ENCODE data around the gene GABRG3. TPM values are rescaled to one million over a fixed set of nuclear protein-coding genes. Genes with fewer than 3 reads are reported as not detected.

GABRG3 gene
- total RNA-seq, 1 experiment from 2014 or later, result not detected

DNA sequence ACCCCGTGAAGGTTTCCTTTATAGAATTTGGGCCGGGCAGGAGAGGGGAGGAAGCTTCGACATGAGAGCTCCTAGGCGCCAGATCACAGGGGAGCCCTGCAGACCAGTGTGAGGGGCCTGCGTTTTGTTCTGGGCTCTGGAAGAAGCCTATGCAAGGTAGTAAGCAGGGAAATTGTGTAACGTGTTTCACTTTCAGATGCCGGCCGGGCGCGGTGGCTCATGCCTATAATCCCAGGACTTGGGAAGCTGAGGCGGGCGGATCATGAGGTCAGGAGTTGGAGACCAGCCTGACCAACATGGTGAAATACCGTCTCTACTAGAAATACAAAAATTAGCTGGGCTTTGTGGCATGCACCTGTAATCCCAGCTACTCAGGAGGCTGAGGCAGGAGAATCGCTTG, 65.2 kb downstream of the GABRG3 start:
- Mint-ChIP-seq H3K27me3 (ENCODE audit: unreplicated experiment) (no peaks in the 10 kb centered on the region), H3K9me3 (ENCODE audit: low read depth, unreplicated experiment) (peaks cover 2% of the 10 kb centered on the region), H3K4me1 (ENCODE audit: low read depth, unreplicated experiment) (no peaks in the 10 kb centered on the region), H3K36me3 (ENCODE audit: insufficient read depth, unreplicated experiment) (no peaks in the 10 kb centered on the region), H3K27ac (ENCODE audit: unreplicated experiment) (no peak overlapping the region), H3K4me3 (ENCODE audit: low read depth, unreplicated experiment) (no peak overlapping the region)
- BruUV-seq (replicated peaks), result no TSS peak
- CTCF ChIA-PET, result no interaction called here
- intact Hi-C loops (cut with micrococcal nuclease; ENCODE audit: unreplicated experiment), result no loop called here
- DNase-seq, result no peak
- TF ChIP-seq, protein P1, sequence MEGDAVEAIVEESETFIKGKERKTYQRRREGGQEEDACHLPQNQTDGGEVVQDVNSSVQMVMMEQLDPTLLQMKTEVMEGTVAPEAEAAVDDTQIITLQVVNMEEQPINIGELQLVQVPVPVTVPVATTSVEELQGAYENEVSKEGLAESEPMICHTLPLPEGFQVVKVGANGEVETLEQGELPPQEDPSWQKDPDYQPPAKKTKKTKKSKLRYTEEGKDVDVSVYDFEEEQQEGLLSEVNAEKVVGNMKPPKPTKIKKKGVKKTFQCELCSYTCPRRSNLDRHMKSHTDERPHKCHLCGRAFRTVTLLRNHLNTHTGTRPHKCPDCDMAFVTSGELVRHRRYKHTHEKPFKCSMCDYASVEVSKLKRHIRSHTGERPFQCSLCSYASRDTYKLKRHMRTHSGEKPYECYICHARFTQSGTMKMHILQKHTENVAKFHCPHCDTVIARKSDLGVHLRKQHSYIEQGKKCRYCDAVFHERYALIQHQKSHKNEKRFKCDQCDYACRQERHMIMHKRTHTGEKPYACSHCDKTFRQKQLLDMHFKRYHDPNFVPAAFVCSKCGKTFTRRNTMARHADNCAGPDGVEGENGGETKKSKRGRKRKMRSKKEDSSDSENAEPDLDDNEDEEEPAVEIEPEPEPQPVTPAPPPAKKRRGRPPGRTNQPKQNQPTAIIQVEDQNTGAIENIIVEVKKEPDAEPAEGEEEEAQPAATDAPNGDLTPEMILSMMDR (IDR thresholded peaks at IDR 0.05; ENCODE audit: unreplicated experiment), result no peak

DNA sequence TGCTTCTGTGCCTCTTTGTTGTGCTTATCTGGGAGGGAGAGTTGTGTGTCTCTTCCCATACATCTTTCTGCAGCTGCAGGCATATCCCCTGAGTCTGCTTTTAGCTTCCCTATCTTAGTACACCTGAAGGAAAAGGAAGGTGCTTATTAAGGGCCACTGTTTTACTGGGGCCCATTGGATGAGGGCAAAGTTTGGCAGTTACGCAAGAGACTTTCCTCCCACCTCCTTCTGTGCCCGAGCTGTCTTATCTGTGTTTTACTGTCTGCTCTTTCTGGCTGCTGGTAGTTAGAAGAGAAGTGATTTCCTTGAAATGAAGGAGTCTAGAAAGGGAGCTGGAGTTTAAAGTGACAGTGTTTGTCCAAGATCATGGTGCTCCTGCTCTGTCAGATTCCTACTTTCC, 66.5 kb downstream of the GABRG3 start:
- TF ChIP-seq, protein P1 (IDR thresholded peaks at IDR 0.05; ENCODE audit: unreplicated experiment), result no peak
- Mint-ChIP-seq H3K27me3 (ENCODE audit: unreplicated experiment) (no peaks in the 10 kb centered on the region), H3K27ac (ENCODE audit: unreplicated experiment) (no peak overlapping the region), H3K9me3 (ENCODE audit: low read depth, unreplicated experiment) (no peaks in the 10 kb centered on the region), H3K36me3 (ENCODE audit: insufficient read depth, unreplicated experiment) (no peaks in the 10 kb centered on the region), H3K4me1 (ENCODE audit: low read depth, unreplicated experiment) (no peaks in the 10 kb centered on the region), H3K4me3 (ENCODE audit: low read depth, unreplicated experiment) (no peak overlapping the region)
- intact Hi-C loops (cut with micrococcal nuclease; ENCODE audit: unreplicated experiment), result no loop called here
- CTCF ChIA-PET, result no interaction called here
- BruUV-seq (replicated peaks), result no TSS peak
- no peak for DNase-seq

- Mint-ChIP-seq H3K36me3 (ENCODE audit: insufficient read depth, unreplicated experiment) (no peaks in the 10 kb centered on the region), H3K27me3 (ENCODE audit: unreplicated experiment) (no peaks in the 10 kb centered on the region), H3K4me1 (ENCODE audit: low read depth, unreplicated experiment) (no peaks in the 10 kb centered on the region), H3K9me3 (ENCODE audit: low read depth, unreplicated experiment) (no peaks in the 10 kb centered on the region), H3K27ac (ENCODE audit: unreplicated experiment) (no peak overlapping the region), H3K4me3 (ENCODE audit: low read depth, unreplicated experiment) (no peak overlapping the region)
- no TSS peak for BruUV-seq (replicated peaks)
- CTCF ChIA-PET, result no interaction called here
- intact Hi-C loops (cut with micrococcal nuclease; ENCODE audit: unreplicated experiment), result no loop called here
- no peak for DNase-seq
- TF ChIP-seq, protein P1 (IDR thresholded peaks at IDR 0.05; ENCODE audit: unreplicated experiment), result no peak
These were observed 68.2 kb downstream of the GABRG3 start for GRCh38 chr15:27039152-27039551.

DNA sequence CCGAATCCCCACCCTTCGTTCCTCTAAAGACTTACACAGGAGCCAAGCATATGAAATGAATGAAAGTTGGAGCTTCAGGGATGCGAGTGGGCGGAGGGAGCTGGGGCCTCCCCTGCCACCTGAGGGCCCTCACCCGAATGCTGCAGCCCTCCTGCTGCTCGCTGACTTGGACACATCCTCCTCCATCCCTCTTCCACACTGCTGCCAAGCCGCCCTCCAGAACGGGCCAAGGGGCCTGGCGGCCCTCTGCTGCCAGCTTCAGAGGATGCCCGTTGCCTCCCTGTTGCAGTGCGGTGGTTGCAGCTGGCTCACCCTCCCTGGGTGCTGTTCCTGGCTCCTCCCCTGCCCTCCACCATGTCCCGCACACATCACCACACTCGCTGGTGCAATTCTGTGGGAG, 71.2 kb downstream of the GABRG3 start:
- H3K4me1 Mint-ChIP-seq (ENCODE audit: low read depth, unreplicated experiment), result no peaks in the 10 kb centered on the region
- H3K9me3 Mint-ChIP-seq (ENCODE audit: low read depth, unreplicated experiment), result no peaks in the 10 kb centered on the region
- BruUV-seq (replicated peaks), result no TSS peak
- intact Hi-C loops (cut with micrococcal nuclease; ENCODE audit: unreplicated experiment), result no loop called here
- CTCF ChIA-PET, result no interaction called here
- TF ChIP-seq, protein P1 (IDR thresholded peaks at IDR 0.05; ENCODE audit: unreplicated experiment), result no peak
- no peak for DNase-seq
- no peaks in the 10 kb centered on the region for H3K27me3 Mint-ChIP-seq (ENCODE audit: unreplicated experiment)
- H3K4me3 Mint-ChIP-seq (ENCODE audit: low read depth, unreplicated experiment), result no peak overlapping the region
- no peak overlapping the region for H3K27ac Mint-ChIP-seq (ENCODE audit: unreplicated experiment)
- H3K36me3 Mint-ChIP-seq (ENCODE audit: insufficient read depth, unreplicated experiment), result no peaks in the 10 kb centered on the region

DNA sequence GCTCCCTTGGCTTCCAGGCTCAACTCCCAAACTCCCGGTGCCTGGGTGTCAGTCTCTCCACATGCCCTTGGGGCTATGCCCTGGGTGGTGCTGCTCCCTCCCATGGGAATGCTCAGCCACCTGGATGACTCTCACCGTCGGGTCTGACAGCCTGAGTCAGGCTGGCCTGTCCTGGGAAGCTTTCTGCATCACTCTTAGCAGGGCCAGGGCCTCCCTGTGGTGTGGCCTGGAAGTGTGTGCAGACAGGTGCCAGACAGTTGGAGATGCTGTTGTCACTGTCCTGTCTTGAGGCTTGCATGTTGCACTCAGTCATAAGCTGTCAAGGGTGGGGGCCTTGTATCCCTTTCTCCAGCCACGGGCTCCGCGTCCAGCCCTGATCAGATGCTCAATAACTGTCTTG, 71.7 kb downstream of the GABRG3 start:
- no peak overlapping the region for H3K27ac Mint-ChIP-seq (ENCODE audit: unreplicated experiment)
- no peaks in the 10 kb centered on the region for H3K36me3 Mint-ChIP-seq (ENCODE audit: insufficient read depth, unreplicated experiment)
- H3K4me3 Mint-ChIP-seq (ENCODE audit: low read depth, unreplicated experiment), result no peak overlapping the region
- no peaks in the 10 kb centered on the region for H3K9me3 Mint-ChIP-seq (ENCODE audit: low read depth, unreplicated experiment)
- CTCF ChIA-PET, result no interaction called here
- BruUV-seq (replicated peaks), result no TSS peak
- no peak for DNase-seq
- no peaks in the 10 kb centered on the region for H3K4me1 Mint-ChIP-seq (ENCODE audit: low read depth, unreplicated experiment)
- H3K27me3 Mint-ChIP-seq (ENCODE audit: unreplicated experiment), result no peaks in the 10 kb centered on the region
- TF ChIP-seq, protein P1 (IDR thresholded peaks at IDR 0.05; ENCODE audit: unreplicated experiment), result no peak
- intact Hi-C loops (cut with micrococcal nuclease; ENCODE audit: unreplicated experiment), result no loop called here

All from Calu3 (cell line).